Measurements from ENCODE around the gene ZBTB16.

ZBTB16 gene

DNA sequence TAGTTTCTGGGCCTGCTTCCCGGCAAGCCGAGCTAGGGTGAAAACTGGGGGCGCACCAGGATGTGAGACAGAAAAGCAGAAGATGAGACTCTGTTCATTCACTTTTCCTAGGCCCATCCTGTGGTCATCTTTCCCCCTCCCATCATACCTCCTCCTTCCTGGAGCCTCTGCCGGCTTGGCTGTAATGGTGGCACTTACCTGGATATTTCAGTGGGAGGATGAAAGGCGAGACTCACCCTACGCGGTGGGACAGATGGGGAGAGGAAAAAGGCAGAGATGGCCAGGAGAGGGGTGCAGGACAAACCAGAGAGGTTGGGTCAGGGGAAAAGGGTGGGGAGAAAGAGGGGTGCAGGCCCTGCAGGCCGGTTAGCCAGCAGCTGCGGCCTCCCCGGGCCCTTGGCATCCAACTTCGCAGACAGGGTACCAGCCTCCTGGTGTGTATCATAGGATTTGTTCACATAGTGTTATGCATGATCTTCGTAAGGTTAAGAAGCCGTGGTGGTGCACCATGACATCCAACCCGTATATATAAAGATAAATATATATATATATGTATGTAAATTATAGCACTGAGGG lies 195.1 kb downstream of the ZBTB16 start:
- no peak for DNase-seq

DNA sequence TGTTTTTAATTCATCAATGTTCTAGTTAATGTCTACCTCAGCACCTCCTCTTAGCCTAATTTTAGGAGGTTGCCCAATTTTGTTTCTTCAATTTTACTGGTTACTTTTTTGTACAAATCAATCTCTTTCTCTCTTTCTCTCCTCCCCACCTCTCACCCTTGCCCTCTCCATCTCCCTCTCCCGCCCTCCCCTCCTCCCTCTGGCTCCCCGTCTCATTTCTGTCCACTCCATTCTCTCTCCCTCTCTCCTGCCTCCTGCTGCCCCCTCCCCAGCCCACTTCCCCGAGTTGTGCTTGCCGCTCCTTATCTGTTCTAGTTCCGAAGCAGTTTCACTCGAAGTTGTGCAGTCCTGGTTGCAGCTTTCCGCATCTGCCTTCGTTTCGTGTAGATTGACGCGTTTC lies 195.8 kb downstream of the ZBTB16 start:
- no peak for DNase-seq

DNA sequence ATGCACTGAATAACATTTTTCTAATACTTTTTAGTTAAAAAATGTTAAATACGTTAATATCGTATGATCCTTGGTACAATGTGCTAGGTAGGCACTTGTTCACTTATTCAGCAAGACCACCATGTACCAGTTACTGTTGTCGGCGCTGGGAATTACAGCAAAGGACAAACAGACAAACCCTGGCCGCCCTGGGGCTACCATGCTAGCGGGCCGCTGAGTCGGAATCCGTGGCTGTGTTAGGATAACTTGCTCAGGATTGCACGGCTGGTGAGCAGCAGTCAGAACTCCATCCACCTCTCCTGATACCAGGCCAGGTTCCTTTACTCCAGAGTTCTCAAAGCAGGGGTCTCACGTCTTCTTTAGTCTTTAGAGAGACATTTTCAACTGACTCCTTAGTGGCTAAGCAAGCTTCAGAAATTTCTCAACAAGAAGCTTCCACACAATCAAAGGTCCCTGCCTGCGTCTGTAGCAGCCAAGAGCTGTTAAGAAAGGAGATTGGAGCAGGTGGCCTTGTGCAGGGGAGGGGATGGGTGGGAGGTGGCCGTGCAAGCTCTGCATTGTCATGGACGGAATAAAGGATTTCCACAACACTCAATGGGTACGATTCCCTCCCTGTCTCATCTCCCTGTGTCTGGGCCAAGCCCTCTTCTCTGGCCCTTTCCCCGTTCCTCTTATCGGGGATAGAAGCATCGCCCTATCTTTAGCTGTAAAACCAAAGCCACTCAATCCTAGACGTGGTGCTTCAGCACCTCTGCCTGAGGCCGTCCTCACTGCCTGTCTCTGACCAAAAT lies 196.9 kb downstream of the ZBTB16 start:
- DNase-seq: no peak

DNA sequence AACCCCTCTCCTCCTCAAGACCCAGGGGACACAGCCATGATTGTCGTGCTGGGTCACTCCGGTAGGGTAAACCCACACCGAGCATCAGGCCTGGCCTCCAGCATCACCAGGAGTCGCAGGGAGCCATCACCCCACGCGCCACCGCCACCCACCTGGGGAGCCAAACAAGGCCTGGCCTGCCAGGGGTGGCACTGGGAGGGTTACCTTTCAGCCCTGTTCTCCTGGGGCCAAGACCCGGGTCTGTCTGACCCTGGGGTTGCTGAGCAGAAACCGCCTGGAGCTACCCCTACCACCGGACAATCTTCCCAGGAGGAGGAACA lies 197.4 kb downstream of the ZBTB16 start:
- DNase-seq: no peak

DNA sequence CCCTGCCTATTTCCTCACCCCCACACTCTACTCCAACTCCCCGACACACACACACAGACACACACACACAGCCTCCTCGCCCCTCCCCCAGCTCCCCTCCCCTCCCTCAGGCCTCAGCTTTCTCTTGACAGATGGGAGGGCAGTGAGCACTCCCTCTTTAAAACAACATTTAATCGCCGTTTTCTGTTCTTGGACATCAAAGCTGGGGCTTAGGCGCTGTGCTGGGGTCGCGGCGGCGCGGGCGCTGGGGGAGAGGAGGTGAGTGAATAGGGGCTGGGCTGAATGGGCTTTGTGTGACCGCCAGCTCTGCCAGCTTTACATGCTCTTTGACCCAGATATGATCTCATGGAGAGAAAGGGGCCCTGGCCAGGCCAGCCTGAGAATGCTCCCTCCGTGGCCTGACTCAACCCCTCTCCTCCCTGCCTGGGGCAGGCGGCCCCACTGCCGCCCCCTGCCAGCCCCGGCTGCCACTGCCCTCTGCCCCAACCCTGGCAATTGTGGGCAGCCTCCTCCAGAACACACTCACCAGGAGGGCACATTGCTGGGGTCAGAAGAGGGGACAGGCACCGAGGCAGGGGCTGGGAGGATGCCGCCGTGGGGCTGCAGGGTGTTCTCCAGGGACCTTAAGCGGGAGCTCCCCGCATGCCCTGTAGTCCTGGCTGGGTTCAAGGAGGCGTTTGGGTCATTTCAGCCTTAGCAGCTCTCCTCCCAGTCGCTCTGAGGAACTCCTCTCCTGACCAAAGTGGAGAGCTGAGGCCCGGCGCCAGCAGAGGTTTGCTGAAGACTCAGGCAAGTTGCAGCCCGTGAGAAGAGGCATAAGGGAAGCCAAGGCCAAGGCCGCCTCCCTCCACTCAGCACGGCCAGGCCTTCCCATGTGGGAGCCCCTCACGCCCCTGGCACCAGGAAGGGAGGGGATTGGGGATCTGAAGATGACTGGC lies 198.4 kb downstream of the ZBTB16 start:
- DNase-seq: no peak

DNA sequence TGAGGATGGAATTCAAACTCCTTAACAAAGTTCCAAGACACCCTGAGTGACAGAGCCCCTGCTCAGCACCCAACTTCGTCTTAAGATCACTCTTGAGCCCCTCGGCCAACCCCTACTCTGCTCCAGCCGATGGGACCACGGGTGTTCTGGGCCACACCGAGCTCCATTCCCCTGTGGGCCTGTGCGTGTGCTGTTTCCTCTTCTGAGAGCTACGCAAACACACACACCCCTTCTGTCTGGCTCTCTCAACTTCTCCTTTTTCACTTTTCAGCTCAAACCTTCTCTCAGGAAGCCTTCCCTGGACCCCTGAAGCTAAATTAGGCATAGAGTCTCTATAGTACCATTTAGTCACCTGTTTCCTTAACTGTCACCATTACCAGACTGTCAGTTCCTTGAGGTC lies 199.2 kb downstream of the ZBTB16 start:
- peak; percentile 54 for DNase-seq

DNA sequence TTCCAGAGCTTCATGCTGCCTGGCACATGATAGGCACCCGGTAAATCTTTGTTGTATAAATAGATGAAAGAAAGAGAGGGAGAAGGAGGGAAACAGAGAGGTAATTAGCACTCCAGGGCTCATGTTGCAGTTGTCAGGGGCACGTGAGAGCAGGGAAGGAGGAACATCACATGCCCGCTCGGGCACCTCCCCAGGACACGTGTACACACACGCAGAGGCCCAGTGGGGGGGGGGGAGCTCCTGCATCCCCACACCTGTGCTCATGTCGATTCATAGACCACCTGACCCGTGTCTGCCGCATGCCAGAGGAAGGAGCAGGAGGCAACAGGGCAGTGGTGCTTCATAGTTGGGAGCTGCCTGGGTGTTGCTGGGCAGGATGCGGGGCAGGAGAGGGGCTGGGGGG lies 199.6 kb downstream of the ZBTB16 start:
- DNase-seq: peak; percentile 51

DNA sequence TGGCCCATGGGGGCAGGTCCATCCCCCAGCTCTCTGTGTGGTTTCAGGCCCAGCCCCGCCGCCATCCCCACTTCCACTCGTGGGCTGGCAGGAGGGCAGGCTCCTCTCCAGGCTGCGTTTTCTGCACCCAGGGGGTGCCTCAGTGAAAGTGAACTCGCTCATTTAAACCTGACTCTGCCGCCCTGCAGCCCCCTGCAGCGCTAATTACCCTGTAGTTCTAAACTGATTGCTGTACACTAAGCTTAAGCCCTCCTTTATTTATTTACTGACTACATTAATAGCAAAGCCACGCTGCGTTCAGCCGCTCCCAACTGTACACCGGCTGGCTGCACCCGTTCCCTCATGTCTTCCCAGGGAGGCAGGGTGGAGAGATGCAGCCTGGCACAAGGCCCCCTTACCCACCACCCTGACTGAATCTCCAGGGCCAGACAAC lies 200.1 kb downstream of the ZBTB16 start:
- DNase-seq: no peak

DNA sequence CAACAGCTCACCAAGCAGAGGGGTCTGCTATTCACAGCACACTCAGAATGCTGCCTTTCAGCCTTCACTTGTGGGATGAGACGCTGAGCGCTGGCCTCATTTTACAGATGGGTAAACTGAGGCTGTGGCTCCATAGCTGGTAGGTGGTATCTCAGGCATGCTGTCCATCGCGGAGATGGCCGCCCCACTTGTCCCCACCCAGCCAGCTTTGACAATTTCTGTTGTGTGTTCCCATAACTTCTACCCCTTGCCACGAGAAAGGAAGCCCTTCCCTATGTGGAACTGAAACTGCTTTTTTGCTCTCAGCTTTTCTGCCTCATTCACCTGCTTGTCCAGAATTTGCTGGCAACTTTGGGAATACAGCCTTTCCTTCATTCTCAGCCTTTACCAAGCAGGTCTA lies 200.6 kb downstream of the ZBTB16 start:
- no peak for DNase-seq

DNA sequence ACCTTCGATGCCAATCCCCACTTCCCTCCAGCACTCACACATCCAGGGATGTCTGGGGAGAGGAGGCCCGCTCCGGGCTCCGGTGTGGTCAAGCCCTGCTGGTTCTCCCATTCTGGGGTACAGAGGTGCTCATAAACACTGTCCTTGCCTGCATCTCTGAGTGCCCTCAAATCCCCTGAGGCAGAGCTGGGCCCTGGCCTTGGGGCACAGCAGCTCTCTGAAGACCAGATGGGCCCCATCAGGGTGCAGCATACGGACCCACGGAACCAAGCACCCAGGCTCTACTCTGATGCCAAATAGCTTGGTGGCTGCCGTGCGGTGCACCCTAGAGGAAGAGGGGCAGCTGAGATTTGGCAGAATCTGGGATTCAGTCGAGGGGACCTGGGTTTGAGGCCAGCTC lies 201.0 kb downstream of the ZBTB16 start:
- DNase-seq: no peak

DNA sequence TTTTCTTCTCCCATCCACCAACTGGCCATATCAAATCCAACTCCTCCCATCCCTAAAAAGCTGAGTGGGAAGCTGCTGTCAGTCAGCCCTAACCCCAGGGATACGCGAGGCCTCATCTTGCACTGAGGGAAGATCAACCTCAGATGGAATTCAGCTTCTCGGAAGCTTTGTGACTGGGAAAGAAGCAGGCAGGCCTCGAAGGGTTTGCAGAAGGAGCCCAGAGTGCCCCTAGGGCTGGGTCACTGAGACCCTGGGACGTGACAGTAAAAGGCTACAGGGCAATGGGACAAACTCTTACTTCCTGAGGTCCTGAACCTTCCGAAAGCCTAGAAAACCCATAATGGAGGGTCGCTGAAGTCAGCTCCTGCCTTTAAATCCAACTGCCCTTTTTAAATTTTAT lies 202.3 kb downstream of the ZBTB16 start:
- no peak for DNase-seq

DNA sequence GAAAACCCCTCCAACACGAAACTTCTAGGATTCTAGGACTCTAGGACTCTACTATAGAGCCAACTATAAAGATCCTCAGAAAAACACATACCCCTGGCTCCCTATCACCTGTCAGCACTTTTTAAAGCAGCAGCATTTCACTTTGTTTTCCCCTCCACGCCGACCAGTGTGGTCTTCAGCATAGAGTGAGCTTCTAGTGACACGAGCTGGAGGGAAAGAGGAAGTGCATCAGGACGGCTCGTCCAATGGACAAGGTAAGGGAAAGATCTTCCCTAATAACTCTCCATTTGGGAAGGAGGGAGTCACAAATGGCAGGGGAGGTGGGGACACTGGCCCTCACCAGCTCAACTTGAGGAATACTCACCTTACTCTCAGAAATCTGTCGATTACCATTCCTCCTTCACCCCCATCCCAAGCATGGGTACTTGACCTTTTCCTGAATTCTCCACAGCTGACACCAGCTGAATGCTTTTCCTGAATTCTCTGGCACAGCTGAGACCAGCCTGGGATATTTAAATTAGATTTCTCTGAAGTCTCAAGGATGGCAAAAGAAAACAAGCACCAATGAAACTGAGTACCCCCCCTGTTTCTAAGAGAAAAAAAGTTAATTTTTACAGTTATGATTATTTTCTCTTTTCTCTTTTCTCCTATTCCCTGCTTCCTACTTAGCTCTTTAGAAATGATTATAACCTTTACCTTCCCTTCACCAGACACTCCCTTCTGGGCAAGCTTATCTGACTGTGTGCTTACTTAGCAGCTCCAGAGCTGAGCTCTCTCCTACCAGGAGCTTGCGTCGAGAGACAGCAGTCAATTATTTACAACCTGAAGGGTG lies 203.4 kb downstream of the ZBTB16 start:
- no peak for DNase-seq

DNA sequence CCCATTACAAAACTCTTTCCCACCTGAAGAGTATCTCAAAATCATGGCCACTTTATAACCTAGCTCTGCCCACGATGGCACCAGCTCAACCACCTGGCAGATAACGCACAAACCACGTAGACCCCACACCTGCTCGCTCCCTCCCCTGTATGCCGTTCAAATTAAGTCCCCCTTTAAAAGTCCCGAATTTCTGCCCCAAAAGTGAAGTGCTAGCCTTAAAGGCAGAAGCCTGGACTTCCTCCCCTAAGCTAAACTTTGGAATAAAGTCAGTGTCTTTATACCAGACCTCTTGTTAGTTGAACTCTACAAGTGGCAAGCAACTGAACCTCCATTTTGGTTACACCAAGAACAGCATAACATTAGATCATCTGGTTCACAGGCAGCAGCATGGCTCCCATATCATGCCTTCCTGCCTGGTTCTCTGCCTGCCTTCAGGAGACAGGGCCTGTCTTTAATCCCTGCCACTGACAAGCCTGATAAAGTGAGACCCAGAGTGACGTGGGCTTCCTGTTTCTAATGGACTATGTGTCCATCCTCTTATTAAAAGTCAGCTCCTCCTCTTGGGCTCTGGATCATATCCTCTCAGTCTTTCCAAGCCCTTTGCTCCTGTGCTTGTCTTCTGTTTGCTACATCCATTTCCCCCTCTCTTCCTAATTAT lies 204.1 kb downstream of the ZBTB16 start:
- DNase-seq: no peak

DNA sequence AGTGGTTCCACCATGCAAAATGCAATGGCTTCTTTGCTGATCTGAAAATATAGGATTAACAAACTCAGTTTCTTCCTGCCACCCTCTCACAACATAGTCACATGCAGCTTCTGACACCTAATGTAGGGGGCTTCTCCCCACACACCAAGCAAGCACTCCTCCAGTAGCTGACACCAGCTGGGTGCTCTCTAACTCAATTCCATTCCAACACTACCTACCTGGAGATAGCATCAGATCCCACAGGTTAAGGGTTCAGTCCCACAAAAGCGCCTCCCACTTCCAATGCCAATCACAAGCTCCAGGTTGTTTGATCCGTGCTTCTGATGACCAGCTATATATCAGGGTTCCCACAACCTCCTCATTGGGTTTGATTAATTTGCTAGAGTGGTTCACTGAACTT lies 204.9 kb downstream of the ZBTB16 start:
- no peak for DNase-seq

DNA sequence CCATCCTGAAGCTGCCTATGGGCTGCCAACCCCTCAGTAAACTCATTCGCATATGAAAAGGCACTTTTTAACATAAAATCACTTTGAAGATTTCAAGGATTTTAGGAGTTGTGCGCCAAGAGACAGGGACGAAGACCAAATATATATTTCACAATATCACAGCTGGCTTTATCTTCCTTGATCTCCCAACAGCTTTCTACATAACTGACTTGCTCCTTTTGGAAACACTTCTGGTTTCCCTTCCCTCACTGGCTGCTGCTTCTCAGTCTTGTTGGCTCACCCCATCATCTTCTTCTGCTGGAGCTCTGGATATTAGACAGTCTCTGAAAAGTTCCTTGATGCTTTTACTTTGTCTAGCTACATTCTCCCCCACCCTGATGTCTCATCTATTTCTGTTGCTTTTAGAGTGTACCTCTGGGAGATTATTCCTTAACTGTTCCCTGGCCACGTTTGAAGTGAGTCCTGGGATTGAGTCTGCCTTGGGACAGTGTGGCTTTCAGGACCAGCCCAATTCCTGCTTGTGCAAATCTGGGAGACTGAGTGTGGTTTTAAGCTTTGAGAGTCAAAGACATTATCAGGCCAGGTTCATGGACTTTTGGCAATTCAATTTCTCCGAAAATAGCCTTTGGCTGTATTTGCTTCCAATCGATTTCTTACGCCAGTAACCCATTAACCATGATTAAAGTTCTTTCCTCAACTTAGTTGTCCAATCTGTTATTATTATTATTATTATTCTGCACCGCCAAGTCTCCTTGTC lies 205.8 kb downstream of the ZBTB16 start:
- no peak for DNase-seq

DNA sequence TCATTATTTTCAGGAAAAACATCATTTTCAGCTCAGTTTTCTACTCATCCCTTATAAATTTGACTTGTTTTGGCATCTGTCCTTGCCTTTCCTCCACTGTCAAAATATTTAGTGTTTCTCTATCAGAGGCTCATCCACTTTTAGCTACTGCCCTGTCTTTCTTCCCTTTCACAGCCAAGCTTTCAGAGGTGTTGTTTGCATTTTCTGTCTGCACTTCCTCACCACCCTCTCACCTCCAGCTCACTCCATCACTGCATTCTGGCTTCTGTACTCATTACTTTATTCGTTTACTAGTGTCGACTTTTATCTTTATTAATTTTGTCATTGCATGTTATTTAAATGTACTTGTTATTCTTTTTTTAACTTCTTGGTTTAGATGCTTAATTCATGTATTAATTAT lies 210.0 kb downstream of the ZBTB16 start:
- no peak for DNase-seq

DNA sequence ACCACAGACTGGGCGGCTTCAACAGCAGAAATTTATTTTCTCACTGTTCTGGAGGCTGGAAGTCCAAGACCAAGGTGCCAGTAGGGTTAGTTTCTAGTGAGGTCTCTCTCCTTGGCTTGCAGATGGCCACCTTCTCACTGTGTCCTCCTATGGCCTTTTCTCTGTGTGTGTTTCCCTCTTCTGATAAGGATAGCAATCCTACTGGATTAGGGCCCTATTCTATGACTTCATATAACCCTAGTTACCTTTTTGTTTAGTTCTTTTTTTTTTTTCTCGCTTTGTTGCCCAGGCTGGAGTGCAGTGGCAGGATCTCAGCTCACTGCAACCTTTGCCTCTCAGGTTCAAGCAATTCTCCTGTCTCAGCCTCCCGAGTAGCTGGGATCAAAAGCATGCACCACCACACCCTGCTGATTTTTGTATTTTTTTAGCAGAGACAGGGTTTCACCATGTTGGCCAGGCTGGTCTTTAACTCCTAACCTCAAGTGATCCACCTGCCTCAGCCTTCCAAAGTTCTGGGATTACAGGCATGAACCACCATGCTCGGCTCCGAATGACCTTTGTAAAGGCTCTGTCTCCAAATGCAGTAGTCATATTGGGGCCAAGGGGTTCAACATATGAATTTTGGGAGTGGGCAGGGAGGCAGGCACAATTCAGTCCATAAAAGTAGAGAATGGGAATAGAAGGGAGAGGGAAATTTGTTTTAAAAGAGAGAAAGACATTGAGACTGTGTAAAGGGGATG lies 211.2 kb downstream of the ZBTB16 start:
- no peak for DNase-seq

DNA sequence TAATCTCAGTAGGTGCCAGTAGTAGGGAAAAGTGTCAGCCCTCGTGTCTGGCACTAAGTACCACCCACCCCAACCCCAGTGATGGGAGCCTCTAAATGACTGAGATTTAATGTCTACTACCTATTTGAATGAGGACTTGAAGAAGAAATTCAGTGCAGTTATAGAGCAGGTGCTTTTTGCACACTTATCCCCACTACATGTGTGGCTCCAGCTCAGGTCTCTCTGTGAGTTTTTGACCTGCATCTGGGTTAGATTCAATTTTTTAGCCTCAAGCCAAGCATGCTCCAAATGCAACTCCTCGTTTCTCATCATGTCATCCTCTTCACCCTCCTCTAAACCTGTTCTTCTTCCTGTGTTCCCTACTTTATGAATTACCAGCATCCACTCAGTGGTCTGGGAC lies 211.8 kb downstream of the ZBTB16 start:
- DNase-seq: no peak

DNA sequence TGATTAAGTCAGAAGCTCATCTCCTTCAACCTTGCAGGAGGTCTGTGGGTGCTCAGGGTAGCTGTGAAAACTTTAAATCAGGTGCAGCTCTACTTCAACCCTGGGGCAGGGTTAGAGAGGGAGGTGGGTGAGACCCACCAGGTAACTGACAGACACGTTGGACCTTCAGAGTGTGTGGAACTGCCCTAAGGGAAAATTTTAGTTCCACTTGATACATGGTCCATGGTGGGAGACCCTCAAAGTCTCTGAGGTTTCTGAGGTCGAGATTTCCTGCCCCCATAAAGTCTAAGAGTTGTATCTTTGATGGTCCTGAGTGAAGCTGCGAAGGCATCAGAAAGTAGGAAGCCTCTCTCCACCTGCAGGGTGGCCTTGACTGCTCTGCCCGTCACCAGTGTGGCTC lies 212.8 kb downstream of the ZBTB16 start:
- no peak for DNase-seq

DNA sequence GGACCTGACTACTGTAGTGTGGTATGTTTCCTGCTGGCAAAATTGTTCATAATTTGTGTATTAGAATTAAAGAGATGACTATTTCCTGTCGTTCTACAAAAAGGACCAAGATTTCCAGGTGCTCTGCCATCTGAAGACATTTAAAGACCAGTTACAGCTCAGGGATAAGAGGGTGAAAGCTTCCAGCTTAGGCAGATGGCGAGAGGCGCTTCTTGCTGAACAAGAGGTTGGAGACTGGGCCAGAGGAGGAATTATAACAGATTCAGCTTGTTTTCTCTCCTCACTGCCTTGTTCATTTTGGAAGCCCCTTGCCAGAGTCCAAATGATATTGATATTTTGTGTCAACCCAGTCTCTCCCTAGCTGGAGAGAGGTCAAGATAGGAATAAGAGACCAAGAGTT lies 213.6 kb downstream of the ZBTB16 start:
- DNase-seq: no peak

All from CD4-positive, alpha-beta T cell treated with Interleukin-15 for 1 hour (primary cell).